Midbrain (tissue), 1 donor: Measurements from ENCODE around the gene DST.

Source experiments
- DNase-seq: peaks from one replicate; lab custom pipeline; 2025; lab: John Stamatoyannopoulos, UW

DST gene

DNA sequence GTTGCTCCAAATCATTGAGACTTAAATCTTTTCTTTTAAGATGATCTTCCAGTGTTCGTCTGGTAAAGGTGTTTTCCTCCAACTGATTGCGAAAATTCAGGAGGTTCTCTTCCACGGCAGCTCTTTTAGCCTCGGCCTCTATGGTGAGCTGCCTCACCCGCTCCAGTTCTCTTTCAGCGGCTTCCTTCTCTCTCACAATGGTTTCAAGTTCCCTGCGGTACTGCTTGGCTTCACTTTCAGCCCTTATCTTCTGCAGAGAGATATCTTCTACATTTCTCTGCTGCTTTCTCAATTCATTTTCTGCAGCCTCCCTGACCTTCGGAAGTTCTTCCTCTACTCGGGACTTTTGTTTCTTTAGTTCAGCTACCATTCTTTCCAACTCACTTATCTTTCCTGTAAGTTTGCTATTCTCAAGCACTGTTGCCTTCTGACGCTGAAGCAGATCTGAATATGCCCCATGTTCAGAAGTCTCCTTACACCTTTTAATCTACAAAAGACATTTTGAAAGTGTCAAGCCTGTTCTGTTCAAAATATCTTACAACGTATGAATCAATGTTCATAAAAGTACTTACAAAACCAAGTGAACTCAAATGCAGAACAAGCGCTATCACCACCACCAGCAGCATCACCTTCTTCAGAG lies 22.3 kb downstream of the DST start:
- DNase-seq, result no peak

- no peak for DNase-seq
These were observed 24.6 kb downstream of the DST start for GRCh38 chr6:56618050-56618449.

DNA sequence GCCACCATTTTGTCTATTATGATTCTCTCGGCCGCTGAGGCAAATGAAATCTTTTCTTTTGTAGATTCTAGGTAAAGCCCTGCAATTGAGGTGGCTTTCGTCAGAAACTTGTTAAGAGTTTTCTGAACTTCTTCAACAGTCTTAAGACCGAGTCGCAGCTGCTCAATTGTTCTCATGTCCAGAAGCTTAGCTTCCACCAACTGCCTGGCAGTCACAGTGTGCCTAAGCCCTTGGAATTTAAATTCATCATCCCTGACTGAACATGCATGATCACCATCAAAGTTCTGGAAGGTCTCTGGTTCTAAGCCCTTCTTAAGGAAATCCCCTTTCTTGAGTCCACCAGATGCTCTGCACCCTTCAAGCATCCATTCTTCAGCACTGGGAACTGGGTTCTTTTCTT lies 25.7 kb downstream of the DST start:
- DNase-seq, result no peak

GRCh38 chr6:56613247-56613851 lies 29.3 kb downstream of the DST start:
- no peak for DNase-seq

DNA sequence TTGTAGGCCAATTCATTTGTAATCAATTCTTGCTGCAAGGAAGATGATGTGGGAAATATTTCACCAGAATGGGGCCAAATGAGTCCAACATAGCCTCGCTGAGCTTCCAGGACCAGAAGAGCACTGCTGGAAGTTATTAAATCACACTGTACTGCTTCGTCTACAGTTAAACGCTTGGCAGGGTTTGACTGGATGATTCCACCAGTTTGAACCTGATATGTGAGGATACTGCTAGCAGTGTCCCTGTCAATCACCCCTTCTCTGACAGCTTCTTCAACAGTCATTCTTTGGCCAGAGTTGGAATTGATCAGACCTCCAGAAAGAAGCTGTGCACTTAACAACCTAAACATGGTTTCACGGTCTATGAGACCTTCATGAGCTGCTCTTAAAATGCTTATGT lies 34.4 kb downstream of the DST start:
- no peak for DNase-seq

- DNase-seq, result no peak
These were observed 35.5 kb downstream of the DST start for GRCh38 chr6:56607111-56607752.

- DNase-seq, result no peak
These were observed 37.3 kb downstream of the DST start for GRCh38 chr6:56605435-56605834.

DNA sequence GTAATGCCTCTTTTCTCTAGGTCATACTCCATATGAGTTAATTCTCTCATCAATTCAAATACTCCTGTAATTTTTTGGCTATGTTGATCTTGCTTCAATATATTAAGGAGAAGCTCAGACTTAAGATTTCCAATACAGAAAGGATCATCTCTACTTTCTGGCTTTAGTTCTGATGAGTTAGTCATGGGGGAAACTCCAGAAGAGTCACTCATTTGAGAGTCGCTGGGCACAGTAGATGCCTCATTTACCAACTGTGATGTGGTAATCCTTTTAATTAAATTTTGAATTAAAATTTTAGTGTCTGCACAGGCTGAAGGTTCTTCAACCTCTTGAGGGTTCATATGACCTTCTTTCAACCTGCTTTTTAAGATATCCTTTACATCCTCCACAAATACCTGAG lies 38.5 kb downstream of the DST start:
- DNase-seq, result no peak

GRCh38 chr6:56601390-56601789 lies 41.3 kb downstream of the DST start:
- DNase-seq, result no peak

GRCh38 chr6:56595490-56596122 lies 47.1 kb downstream of the DST start:
- DNase-seq, result peak; percentile 45

DNA sequence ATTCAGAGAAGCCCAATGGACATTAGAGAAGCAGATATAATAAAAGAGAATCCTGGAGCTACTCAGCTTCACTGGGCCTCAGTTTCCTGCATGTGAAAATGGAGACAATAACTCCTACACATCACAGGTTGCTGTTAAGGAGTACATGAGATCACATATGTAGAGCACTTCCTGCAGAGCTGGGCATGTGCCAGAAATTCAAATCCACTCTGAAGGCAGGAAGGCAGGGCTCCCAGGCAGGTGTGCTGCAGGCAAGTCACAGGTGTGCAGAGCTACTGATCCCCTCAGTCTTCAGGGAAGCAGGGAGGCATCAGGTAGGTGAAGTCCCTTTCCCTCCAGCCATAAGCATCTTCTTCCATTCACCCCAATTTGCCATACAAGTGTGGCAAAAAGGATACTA lies 48.0 kb downstream of the DST start:
- no peak for DNase-seq

DNA sequence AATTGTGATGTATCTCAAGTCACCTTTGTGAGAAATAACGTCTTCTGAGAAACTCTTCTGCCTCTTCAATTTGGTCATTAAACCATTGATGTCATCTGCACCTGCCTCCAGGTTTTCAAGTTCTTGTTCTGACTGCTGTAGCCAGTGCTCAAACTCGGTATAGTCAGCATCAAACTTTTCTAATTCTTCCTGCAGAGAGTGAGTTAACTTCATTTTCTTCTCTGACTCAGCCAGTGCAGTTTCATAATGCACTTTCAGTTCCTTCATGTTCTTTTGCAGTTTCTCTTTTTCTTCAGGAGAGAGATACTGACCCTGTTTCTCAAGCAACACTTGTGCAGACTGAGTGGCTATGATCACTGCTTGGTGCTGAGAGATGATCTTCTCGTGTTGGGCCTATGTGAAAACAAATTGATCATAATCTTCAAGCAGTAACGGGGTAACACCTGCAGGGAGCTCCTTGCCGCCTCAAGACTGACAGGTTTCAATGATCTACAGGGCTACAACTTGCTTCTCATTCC lies 48.8 kb downstream of the DST start:
- peak; percentile 24 for DNase-seq

GRCh38 chr6:56582236-56582635 lies 60.5 kb downstream of the DST start:
- no peak for DNase-seq

DNA sequence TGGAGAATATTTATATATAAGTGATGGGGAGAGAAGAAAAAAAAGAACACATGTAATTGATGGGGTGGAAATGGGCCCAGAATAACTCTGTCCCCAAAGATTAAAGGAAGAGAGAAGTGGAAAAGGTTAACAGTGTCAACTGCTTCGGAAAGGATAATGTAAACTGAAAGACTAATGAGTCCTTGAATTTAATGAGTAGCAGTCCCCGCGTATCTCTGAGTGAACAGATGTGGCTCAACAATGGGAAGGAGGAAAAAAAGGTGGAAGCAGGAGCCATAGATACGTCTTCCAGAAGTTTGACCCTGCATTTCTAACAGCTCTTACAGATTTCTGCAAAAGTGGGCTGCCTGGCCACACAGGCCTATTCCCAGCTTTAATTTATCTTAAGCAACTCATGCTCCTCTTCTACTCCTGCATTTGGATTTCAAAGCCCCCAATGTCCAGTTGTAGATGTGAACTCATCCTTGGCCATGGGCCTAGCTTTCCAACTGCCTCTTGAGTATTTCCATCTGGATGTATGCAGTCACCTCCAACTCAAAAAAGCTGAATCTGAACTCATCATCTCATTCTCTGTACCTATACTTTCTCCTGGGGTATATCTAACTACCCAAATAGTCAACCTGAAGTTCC lies 61.3 kb downstream of the DST start:
- DNase-seq, result no peak

DNA sequence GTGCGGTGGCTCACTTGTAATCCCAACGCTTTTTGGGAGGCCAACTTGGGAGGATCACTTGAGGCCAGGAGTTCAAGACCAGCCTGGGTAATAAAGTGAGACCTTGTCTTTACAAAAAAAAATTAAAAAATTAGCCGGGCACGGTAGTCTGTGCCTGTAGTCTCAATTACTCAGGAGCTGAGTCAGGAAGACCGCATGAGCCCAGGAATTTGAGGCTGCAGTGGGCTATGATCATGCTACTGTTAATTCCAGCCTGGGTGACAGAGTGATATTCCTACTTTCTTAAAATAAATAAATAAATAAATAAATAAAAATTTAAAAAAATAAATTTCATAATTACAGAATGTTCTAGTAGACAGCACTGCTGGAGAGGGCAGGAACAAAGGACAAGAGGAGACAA lies 62.4 kb downstream of the DST start:
- no peak for DNase-seq

- DNase-seq, result no peak
These were observed 63.4 kb downstream of the DST start for GRCh38 chr6:56579155-56579851.

- no peak for DNase-seq
These were observed 67.0 kb downstream of the DST start for GRCh38 chr6:56575736-56576135.

- no peak for DNase-seq
These were observed 68.4 kb downstream of the DST start for GRCh38 chr6:56574292-56574691.

GRCh38 chr6:56573624-56574023 lies 69.1 kb downstream of the DST start:
- no peak for DNase-seq

- DNase-seq, result no peak
These were observed 69.8 kb downstream of the DST start for GRCh38 chr6:56572788-56573471.

GRCh38 chr6:56571605-56572004 lies 71.1 kb downstream of the DST start:
- no peak for DNase-seq
